Neuron (in vitro differentiated cells): Measurements from ENCODE around the gene PRMT9.

Experiments used
- H2AFZ ChIP-seq: one replicate; pipeline ENCODE4 v1.6.1; 2013; ENCODE audit warnings: low read depth, mild to moderate bottlenecking, inconsistent platforms, low read length, moderate library complexity
- H3K27me3 ChIP-seq: one replicate; pipeline ENCODE4 v1.6.1; 2013; ENCODE audit warnings: low read length; ENCODE audit not compliant: insufficient read depth
- H3K36me3 ChIP-seq: one replicate; pipeline ENCODE4 v1.6.1; 2013; ENCODE audit warnings: low read length; ENCODE audit not compliant: insufficient read depth
- H3K4me1 ChIP-seq: one replicate; pipeline ENCODE4 v1.6.1; 2013; ENCODE audit warnings: low read length; ENCODE audit not compliant: insufficient read depth
- H3K4me3 ChIP-seq: 2 replicates; pipeline ENCODE4 v1.5.1; 2013; ENCODE audit warnings: mild to moderate bottlenecking, low read length, moderate library complexity
- H3K9me3 ChIP-seq: one replicate; pipeline ENCODE4 v1.6.1; 2013; ENCODE audit warnings: low read length

The PRMT9 gene

GRCh38 chr4:147707892-147708672 lies 24.1 kb upstream of the PRMT9 start:
- H3K9me3 ChIP-seq, result no peaks in the 10 kb centered on the region
- no peaks in the 10 kb centered on the region for H3K36me3 ChIP-seq
- no peak overlapping the region for H3K4me3 ChIP-seq
- H3K27me3 ChIP-seq, result no peaks in the 10 kb centered on the region
- H3K4me1 ChIP-seq, result no peaks in the 10 kb centered on the region
- H2AFZ ChIP-seq, result no peak overlapping the region

- no peaks in the 10 kb centered on the region for H3K4me1 ChIP-seq
- H3K27me3 ChIP-seq, result no peaks in the 10 kb centered on the region
- H3K9me3 ChIP-seq, result no peaks in the 10 kb centered on the region
- H2AFZ ChIP-seq, result no peak overlapping the region
- no peaks in the 10 kb centered on the region for H3K36me3 ChIP-seq
- no peak overlapping the region for H3K4me3 ChIP-seq
Measured at GRCh38 chr4:147704846-147705245, 20.9 kb upstream of the PRMT9 start.

DNA sequence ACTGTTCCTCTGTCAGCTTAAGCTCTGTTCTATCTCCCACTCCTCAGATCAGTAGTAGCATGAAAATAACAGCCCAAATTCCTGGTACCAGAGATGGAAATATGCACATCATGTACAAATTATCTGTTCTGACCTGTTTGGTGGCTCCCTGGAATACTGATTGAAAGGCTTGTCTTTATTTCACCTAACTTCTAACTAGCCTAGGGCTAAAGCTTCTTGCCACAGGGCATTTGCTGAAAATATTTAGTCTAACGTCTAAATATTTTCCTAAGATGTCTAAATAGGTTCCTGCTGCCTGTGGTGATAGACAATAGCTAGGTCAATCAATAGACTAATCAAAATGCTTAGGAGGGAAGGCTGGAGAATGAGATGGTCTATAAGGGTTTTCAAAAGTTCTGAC lies 12.9 kb upstream of the PRMT9 start:
- H3K4me3 ChIP-seq, result no peak overlapping the region
- no peaks in the 10 kb centered on the region for H3K27me3 ChIP-seq
- no peaks in the 10 kb centered on the region for H3K4me1 ChIP-seq
- H2AFZ ChIP-seq, result no peak overlapping the region
- H3K9me3 ChIP-seq, result no peaks in the 10 kb centered on the region
- no peaks in the 10 kb centered on the region for H3K36me3 ChIP-seq

DNA sequence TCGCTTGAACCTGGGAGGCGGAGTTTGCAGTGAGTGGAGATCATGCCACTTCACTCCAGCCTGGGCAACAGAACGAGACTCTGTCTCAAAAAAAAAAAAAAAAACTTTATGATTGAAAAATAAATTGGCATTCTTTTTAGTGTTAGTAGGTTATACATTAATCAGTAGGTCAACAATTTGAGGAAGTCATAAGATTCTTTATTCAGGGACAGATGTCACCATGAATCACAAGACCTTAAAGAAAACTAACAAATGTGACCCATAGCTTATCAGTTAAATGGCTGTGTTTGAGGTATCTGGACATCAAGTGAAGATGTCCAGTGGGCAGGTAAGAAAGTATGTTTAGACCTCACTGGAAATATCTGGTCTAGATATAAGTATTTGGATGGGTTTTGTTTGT lies 9.3 kb upstream of the PRMT9 start:
- Histone ChIP-seq H3K4me1 (no peaks in the 10 kb centered on the region), H2AFZ (no peak overlapping the region), H3K9me3 (no peaks in the 10 kb centered on the region), H3K4me3 (no peak overlapping the region), H3K36me3 (no peaks in the 10 kb centered on the region), H3K27me3 (no peaks in the 10 kb centered on the region)

DNA sequence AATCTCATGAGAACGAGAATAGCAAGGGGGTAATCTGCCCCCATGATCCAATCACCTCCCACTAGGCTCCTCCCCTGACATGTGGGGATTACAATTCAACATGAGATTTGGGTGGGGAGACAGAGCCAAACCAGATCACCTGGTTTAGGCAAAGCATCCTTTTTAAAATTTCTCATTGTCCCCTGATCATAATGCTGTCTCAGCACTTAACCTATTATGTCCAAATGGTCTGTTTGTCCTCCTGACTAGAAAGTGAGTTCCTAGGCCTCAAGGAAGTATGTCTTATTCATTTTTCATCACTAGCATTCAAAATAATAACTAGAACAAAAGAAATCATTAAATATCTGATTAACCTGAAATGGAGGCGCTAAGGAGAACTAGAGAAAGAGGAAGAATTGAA lies 7.9 kb upstream of the PRMT9 start:
- Histone ChIP-seq H3K9me3 (no peaks in the 10 kb centered on the region), H3K27me3 (no peaks in the 10 kb centered on the region), H3K4me1 (no peaks in the 10 kb centered on the region), H3K36me3 (no peaks in the 10 kb centered on the region), H3K4me3 (no peak overlapping the region), H2AFZ (no peak overlapping the region)

GRCh38 chr4:147689067-147689466 lies 5.1 kb upstream of the PRMT9 start:
- no peak overlapping the region for H2AFZ ChIP-seq
- H3K4me1 ChIP-seq, result peaks cover 4% of the 10 kb centered on the region
- H3K4me3 ChIP-seq, result no peak overlapping the region
- no peaks in the 10 kb centered on the region for H3K27me3 ChIP-seq
- no peaks in the 10 kb centered on the region for H3K36me3 ChIP-seq
- H3K9me3 ChIP-seq, result no peaks in the 10 kb centered on the region

DNA sequence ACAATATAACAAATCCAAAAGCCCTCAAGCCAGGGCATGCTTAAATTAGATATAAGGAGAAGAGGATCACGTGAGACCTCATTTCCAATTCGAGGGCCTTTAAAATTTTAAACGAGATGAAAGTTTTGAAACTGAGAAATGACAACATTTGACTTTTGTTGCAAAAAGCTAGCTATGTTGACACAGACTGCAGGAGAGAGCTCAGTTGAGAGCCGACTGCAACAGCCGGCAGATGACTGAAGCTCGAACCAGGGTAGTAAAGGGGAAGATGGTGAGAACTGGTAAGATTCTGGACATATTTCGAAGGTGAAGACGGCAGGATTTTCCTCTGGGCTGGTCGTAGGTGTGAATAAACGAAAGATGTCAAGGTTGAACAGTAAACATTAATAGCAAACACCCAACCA lies 773 bp downstream of the PRMT9 start:
- H3K4me1 ChIP-seq, result peaks cover 13% of the 10 kb centered on the region
- H3K36me3 ChIP-seq, result peaks cover 6% of the 10 kb centered on the region
- no peaks in the 10 kb centered on the region for H3K27me3 ChIP-seq
- H3K9me3 ChIP-seq, result no peaks in the 10 kb centered on the region
- H3K4me3 ChIP-seq, result peak overlapping the region; percentile 64
- H2AFZ ChIP-seq, result peak overlapping the region; percentile 72

GRCh38 chr4:147682755-147683154 lies 1.2 kb downstream of the PRMT9 start:
- no peaks in the 10 kb centered on the region for H3K9me3 ChIP-seq
- peak overlapping the region; percentile 64 for H3K4me3 ChIP-seq
- H3K27me3 ChIP-seq, result no peaks in the 10 kb centered on the region
- H3K36me3 ChIP-seq, result peaks cover 6% of the 10 kb centered on the region
- no peak overlapping the region for H2AFZ ChIP-seq
- peaks cover 13% of the 10 kb centered on the region for H3K4me1 ChIP-seq

DNA sequence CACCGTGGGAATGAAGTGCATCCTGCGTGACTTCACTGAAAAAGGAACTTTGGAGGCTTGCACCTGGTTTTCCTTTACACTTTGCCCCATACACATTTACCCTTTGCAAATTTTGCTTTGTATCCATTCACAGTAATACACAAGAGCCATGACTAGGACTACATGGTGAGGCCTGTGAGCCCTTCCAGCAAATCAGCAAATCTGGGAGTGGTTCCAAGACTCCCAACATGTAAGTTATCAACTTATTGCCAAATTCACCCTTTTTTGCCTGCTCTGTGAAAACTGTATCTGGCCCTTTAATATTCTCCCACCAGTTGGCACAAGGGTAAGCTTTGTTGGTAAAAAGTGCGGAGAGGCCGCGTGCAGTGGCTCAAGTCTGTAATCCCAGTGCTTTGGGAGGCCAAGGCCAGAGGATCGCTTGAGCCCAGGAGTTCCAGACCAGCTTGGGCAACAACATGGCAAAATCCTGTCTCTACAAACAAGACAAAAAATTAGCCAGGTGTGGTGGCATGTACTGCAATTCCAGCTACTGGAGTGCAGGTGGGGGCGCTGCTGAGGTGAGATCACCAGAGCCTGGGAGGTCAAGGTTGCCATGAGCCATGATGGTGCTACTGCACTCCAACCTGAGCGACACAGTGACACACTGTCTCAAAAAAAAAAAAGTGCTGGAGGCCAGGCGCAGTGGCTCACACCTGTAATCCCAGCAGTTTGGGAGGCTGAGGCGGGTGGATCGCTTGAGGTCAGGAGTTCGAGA lies 5.0 kb downstream of the PRMT9 start:
- H3K4me3 ChIP-seq, result no peak overlapping the region
- H3K36me3 ChIP-seq, result peaks cover 7% of the 10 kb centered on the region

DNA sequence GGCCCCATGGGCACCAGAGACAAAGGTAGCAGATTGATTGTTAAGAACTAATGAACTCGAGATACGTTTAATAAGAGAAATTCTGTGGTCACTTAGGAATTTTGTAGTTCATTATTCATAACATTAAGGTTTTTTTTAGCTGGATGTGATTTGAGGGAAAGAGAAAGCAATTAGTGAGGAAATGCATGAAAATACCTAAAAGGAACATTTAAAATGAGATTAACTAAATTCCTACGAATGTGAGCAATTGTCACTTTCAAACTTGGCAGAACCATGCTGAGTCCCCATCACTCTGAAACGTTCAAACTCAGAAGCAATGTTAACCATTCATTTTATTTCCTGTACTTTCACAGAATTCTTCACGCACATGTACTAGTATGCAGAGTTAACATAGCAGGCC lies 5.9 kb downstream of the PRMT9 start:
- peaks cover 7% of the 10 kb centered on the region for H3K4me1 ChIP-seq

More for the DNA sequence above, 5.0 kb downstream of the PRMT9 start:
- Histone ChIP-seq H3K4me1 (peaks cover 9% of the 10 kb centered on the region), H3K27me3 (no peaks in the 10 kb centered on the region), H3K9me3 (no peaks in the 10 kb centered on the region), H2AFZ (no peak overlapping the region)

DNA sequence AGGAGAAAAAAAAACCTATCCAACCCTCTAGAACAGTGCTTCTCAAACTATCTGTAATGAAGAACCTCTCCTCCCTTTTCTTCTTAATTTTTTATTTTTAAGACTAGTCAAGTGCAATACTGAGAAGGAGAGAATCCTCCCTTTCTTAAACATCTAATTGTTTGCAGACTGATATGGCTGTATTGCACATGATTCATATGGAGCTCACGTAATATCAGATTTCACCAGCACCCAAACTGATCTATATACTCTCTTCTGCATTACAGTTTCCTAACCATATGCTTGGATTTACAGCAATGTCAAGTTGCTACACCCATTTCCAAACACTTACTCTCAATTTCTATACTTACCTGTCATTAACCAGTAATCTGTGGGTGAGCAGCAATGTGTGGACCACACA lies 9.5 kb downstream of the PRMT9 start:
- H3K4me1 ChIP-seq, result no peaks in the 10 kb centered on the region
- no peak overlapping the region for H3K4me3 ChIP-seq
- H3K9me3 ChIP-seq, result no peaks in the 10 kb centered on the region
- H3K36me3 ChIP-seq, result peaks cover 19% of the 10 kb centered on the region
- H3K27me3 ChIP-seq, result no peaks in the 10 kb centered on the region
- no peak overlapping the region for H2AFZ ChIP-seq

More for the DNA sequence above, 5.9 kb downstream of the PRMT9 start:
- H3K27me3 ChIP-seq, result no peaks in the 10 kb centered on the region
- H3K36me3 ChIP-seq, result peaks cover 8% of the 10 kb centered on the region
- no peak overlapping the region for H3K4me3 ChIP-seq
- no peak overlapping the region for H2AFZ ChIP-seq
- no peaks in the 10 kb centered on the region for H3K9me3 ChIP-seq

DNA sequence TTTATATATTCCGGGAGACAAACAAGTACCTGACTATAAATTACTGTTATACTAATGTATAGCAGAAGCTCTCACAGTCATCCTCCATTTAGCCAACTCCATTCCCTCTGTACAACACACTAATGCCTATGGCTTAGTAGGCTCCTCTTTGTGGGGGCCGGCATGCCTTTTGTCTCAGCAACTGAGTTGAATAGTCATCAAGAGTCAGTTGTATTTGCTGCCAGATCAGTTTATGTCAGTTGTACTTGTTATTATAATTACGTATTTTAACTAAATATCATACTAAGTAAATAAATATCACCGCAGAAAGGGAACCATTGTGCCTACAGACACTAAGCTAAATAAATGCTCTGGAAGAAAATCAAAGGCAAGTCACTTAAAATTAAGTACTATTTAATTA lies 9.9 kb downstream of the PRMT9 start:
- no peaks in the 10 kb centered on the region for H3K9me3 ChIP-seq
- H3K4me3 ChIP-seq, result no peak overlapping the region
- H3K36me3 ChIP-seq, result peaks cover 19% of the 10 kb centered on the region
- no peaks in the 10 kb centered on the region for H3K4me1 ChIP-seq
- H3K27me3 ChIP-seq, result no peaks in the 10 kb centered on the region
- no peak overlapping the region for H2AFZ ChIP-seq

DNA sequence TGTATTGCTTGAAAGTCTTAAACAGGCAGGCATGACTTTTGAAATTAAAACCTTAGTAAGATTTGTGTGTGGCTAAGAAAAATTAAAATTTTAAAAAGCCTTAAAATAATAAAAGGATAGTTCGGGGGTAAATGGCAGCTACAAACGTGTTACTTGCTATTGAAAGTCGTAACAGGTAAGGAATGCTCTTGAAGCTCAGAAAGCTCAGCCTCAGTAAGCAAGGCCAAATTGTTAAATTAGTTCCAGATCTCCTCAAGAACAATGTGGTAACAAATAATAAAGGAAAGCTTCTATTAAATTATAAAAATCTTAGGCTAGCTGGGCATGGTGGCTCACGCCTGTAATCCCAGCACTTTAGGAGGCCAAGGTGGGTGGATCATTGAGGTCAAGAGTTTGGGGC lies 25.5 kb downstream of the PRMT9 start:
- H3K36me3 ChIP-seq, result peaks cover 35% of the 10 kb centered on the region
- no peak overlapping the region for H2AFZ ChIP-seq
- no peaks in the 10 kb centered on the region for H3K9me3 ChIP-seq
- no peaks in the 10 kb centered on the region for H3K27me3 ChIP-seq
- no peak overlapping the region for H3K4me3 ChIP-seq
- no peaks in the 10 kb centered on the region for H3K4me1 ChIP-seq
